Testis (tissue), 2 donors: ENCODE results near the gene TMEM178B.

Experiments used
- POLR2A ChIP-seq: fragments of 450-650 bp; IDR thresholded peaks from one replicate; pipeline ENCODE4 v1.6.1; 2017; ENCODE audit warnings: antibody characterized with exemption, mild to moderate bottlenecking, moderate library complexity
- TF ChIP-seq, protein P1 (sequence below), 3 experiments: fragments of 450-650 bp in 2 of 3; fragments of 200-600 bp in 1 of 3; sonication (generic) in 1 of 3; IDR thresholded peaks; one replicate each; pipeline ENCODE4 v1.5.1; 2016 to 2019; ENCODE audit warnings: antibody characterized with exemption in 3 of 3, mild to moderate bottlenecking in 2 of 3, moderate library complexity in 1 of 3

DNA sequence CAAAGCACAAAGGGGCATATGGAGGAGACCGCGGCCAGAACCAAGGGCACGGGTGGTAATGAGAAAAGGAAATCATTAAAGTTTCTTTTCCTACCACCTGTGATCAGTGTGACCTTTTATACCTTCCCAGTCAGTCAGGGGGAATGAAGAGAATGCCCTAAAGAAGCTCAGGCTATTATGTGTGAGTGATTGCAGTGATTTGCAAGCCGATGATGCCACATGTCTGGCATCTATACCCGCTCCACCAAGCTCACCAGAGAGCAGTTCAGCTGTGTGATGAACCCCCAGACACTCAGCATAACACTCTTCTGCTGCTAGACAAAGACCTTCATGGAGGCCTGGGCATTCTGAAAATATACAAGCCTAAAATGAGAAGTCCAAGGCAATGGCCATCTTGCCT, 371.1 kb downstream of the TMEM178B start:
- TF ChIP-seq, protein P1, sequence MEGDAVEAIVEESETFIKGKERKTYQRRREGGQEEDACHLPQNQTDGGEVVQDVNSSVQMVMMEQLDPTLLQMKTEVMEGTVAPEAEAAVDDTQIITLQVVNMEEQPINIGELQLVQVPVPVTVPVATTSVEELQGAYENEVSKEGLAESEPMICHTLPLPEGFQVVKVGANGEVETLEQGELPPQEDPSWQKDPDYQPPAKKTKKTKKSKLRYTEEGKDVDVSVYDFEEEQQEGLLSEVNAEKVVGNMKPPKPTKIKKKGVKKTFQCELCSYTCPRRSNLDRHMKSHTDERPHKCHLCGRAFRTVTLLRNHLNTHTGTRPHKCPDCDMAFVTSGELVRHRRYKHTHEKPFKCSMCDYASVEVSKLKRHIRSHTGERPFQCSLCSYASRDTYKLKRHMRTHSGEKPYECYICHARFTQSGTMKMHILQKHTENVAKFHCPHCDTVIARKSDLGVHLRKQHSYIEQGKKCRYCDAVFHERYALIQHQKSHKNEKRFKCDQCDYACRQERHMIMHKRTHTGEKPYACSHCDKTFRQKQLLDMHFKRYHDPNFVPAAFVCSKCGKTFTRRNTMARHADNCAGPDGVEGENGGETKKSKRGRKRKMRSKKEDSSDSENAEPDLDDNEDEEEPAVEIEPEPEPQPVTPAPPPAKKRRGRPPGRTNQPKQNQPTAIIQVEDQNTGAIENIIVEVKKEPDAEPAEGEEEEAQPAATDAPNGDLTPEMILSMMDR (IDR thresholded peaks at IDR 0.05), result no peak
- no peak for TF ChIP-seq POLR2A
